IPS DF 6.9 (cell line): ENCODE measurements around the gene LZTR1.

Experiments
- DNase-seq: peaks from one replicate; pipeline ENCODE4 v3.0.0-alpha.2; 2013; ENCODE audit warnings: low read depth, low spot score
- H3K27ac ChIP-seq: one replicate; pipeline ENCODE4 v1.5.1; 2013; ENCODE audit warnings: low read length, control low read depth
- H3K27me3 ChIP-seq: 2 replicates; pipeline ENCODE4 v1.6.1; 2013; ENCODE audit warnings: mild to moderate bottlenecking, low read length; ENCODE audit not compliant: control insufficient read depth, insufficient read depth
- H3K36me3 ChIP-seq: 2 replicates; pipeline ENCODE4 v1.6.1; 2013; ENCODE audit warnings: low read length; ENCODE audit not compliant: control insufficient read depth, insufficient read depth
- H3K4me1 ChIP-seq: 2 replicates; pipeline ENCODE4 v1.6.1; 2013; ENCODE audit warnings: low read length; ENCODE audit not compliant: control insufficient read depth, insufficient read depth
- H3K4me3 ChIP-seq: 2 replicates; pipeline ENCODE4 v1.5.1; 2013; ENCODE audit warnings: mild to moderate bottlenecking, low read length
- H3K9me3 ChIP-seq: 2 replicates; pipeline ENCODE4 v1.6.1; 2013; ENCODE audit warnings: low read length, inconsistent platforms; ENCODE audit not compliant: control insufficient read depth, insufficient read depth
- WGBS: extraction: QIAGEN DNeasy Blood & Tissue Kit; methylation state at CpG from one replicate; pipeline ENCODE4 v1.1.7; 2013; ENCODE audit warnings: mixed read lengths, missing lambda C conversion rate; ENCODE audit not compliant: insufficient read length, insufficient coverage; 5-methylcytosine and 5-hydroxymethylcytosine counted together

The LZTR1 gene

DNA sequence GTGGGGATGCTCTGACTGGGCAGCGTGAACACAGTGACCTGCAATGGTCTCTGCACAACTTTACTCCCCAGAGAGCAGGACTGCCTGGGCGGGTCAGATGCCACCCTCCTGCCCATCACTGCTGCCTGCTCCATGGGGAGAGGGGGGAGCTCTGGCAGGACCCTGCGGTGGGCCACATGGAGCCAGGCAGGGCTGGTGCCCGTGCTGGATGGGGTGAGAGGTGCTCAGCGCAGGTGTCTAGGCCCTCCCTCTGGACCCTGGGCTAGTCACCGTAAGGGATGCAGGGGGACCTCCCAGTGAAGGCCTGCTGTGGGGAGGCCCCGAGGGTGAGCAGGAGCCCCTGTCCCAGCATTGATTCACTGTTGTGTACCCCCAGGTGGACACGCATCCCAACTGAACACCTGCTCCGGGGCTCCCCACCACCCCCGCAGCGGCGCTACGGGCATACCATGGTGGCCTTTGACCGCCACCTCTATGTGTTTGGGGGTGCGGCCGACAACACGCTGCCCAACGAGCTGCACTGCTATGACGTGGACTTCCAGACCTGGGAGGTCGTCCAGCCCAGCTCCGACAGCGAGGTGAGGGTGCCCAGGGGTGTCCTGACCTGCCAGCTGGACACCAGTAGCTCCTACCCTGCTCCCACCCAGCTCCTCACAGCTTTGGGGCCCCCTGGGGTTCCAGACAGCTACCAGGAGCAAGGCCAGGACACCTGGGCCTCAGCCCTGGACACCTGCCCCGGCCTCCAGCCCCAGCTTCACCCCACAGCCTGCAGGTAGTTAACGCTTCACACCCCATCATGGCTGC is 9.4 kb downstream of the LZTR1 start:
- H3K27ac ChIP-seq = no peak overlapping the region
- H3K4me1 ChIP-seq = no peaks in the 10 kb centered on the region
- H3K4me3 ChIP-seq = no peak overlapping the region
- no peaks in the 10 kb centered on the region for H3K9me3 ChIP-seq
- WGBS = no CpG with 5 or more reads among the region's 24 CpGs
- DNase-seq = no peak
- H3K36me3 ChIP-seq = peaks cover 16% of the 10 kb centered on the region
- no peaks in the 10 kb centered on the region for H3K27me3 ChIP-seq

DNA sequence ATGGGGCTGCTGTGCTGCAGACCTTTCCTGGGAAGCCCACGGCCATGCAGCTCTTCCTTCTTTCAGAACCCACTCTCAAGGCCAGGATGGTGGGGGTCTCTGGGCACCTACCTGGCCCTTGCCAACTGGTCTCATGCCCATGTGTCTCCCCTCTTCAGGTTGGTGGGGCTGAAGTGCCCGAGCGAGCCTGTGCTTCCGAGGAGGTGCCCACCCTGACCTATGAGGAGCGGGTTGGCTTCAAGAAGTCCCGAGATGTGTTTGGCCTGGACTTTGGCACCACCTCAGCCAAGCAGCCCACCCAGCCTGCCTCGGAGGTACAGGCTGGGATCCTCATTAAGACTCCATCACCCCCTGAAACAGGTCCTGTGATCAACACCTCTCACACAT is 10.0 kb downstream of the LZTR1 start:
- WGBS = no CpG with 5 or more reads among the region's 7 CpGs
- Histone ChIP-seq H3K27me3 (no peaks in the 10 kb centered on the region), H3K4me3 (no peak overlapping the region), H3K27ac (no peak overlapping the region), H3K4me1 (no peaks in the 10 kb centered on the region; the same call in 1 of the 2 replicates), H3K9me3 (no peaks in the 10 kb centered on the region), H3K36me3 (peaks cover 16% of the 10 kb centered on the region)
- no peak for DNase-seq

DNA sequence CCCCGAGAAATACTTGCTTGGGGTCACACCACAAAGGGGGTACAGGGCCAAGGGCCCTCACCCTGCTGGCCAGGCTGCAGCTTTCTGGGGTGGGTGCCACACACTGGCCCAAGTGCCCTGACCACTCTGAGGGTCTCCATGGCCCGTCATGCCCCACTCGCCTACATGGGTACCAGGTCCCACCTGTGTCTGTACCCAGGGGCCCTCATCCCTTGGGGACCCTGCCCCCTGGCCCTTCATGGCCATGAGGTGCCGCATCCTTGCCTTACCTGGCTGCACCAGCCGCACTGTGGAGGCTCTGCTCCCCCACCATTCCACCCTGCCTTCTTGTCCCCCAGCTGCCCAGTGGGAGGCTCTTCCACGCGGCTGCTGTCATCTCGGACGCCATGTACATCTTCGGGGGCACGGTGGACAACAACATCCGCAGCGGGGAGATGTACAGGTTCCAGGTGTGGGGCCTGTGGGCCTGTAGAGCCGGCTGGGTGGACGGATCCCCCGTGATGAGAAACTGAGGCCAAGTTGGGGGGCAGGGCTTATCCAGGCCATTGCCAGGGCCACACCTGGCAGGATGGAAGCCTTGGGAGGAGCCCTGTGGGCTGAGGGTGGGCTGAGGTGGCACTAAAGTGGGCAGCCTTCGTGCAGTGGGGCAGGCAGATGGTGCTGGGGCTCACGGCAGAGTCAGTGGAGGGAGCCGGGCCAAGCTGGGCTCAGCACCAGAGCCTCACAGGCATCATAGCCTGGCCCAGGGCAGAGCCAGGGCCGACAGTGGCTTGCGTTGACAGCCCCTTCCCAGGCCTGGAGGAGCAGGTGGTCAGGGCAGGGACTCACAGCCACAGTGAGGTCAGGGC is 10.6 kb downstream of the LZTR1 start:
- no peaks in the 10 kb centered on the region for H3K27me3 ChIP-seq
- H3K9me3 ChIP-seq = no peaks in the 10 kb centered on the region
- DNase-seq = no peak
- H3K4me1 ChIP-seq = no peaks in the 10 kb centered on the region; the same call in 1 of the 2 replicates
- H3K36me3 ChIP-seq = peaks cover 16% of the 10 kb centered on the region
- WGBS = no CpG with 5 or more reads among the region's 21 CpGs
- no peak overlapping the region; the same call in 1 of the 2 replicates for H3K4me3 ChIP-seq
- no peak overlapping the region for H3K27ac ChIP-seq

DNA sequence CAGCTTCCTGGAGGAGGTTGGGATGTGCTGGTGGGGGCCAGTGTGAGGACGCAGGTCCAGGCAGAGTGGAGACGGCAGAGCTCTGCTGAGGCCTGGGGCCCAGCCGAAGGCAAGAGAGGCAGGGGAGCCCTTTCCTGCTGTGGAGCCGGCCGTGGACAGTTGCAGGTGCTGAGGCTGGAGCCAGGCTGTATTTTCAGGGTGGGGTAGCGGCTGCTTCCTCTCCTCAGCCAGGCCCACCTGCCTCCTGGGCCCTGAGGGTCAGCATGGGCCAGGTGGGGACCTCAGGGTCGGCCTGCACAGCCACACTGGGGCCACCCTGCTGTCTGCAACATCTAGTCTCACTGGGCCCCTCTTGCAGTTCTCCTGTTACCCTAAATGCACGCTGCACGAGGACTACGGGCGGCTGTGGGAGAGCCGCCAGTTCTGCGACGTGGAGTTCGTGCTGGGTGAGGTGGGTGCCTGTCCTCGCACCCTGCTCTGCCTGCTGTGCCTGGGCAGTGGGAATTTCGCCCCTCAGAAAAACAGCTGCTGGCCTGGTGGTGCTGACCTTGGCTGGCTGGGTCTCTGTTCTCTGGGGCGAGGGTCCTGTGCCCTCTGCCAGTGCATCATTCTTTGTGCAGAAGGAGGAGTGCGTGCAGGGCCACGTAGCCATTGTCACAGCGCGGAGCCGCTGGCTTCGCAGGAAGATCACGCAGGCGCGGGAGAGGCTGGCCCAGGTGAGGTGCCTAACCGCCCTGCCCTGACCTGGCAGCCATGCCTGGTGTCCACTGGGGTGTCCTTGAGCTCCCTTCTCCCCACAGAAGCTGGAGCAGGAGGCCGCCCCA is 11.4 kb downstream of the LZTR1 start:
- H3K4me3 ChIP-seq = no peak overlapping the region; the same call in 1 of the 2 replicates
- no peaks in the 10 kb centered on the region for H3K9me3 ChIP-seq
- no peak for DNase-seq
- no peaks in the 10 kb centered on the region; the same call in 1 of the 2 replicates for H3K4me1 ChIP-seq
- no peak overlapping the region for H3K27ac ChIP-seq
- no CpG with 5 or more reads among the region's 29 CpGs for WGBS
- peaks cover 16% of the 10 kb centered on the region for H3K36me3 ChIP-seq
- no peaks in the 10 kb centered on the region for H3K27me3 ChIP-seq

DNA sequence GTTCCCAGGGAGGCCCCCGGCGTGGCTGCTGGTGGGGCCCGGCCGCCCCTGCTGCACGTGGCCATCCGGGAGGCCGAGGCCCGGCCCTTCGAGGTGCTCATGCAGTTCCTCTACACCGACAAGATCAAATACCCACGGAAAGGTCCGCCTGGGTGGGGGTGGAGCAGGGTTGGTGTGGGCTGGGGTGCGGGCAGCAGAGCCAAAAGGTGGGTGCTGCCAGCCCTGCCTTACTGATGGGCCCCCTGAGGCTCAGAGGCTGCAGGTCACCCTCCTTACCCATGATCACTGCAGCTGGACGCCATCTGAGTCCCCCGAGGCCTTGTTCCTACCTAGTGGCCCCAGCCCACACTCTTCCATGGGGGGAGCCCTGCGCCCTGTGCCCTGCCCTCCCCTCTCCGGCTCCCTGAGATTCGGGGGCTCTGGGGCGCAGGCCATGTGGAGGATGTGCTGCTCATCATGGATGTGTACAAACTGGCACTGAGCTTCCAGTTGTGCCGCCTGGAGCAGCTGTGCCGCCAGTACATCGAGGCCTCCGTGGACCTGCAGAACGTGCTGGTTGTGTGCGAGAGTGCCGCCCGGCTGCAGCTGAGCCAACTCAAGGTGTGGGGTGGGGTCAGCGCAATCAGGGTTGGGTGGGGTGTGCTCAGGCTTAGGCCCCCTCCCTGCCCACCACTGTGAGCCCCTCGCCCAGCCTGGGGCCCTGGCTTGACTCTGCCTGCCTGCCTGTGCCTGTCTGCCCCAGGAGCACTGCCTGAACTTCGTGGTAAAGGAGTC is 12.2 kb downstream of the LZTR1 start:
- Histone ChIP-seq H3K27ac (no peak overlapping the region), H3K27me3 (no peaks in the 10 kb centered on the region), H3K4me3 (no peak overlapping the region), H3K36me3 (peaks cover 17% of the 10 kb centered on the region), H3K9me3 (no peaks in the 10 kb centered on the region), H3K4me1 (no peaks in the 10 kb centered on the region; the same call in 1 of the 2 replicates)
- no peak for DNase-seq
- no CpG with 5 or more reads among the region's 30 CpGs for WGBS

DNA sequence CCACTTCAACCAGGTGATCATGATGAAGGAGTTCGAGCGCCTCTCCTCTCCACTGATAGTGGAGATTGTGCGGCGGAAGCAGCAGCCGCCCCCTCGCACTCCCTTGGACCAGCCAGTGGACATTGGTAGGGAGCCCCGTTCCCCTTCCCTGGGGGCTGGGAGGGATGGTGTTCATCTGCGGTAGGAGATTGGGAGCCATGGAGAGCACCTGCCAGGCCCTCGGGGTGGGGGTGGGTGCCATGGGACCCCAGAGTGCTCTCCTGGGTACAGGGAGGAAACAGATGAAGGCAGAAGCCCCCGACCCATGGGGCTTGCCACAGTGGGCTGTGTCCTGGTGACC is 12.8 kb downstream of the LZTR1 start:
- Histone ChIP-seq H3K27ac (no peak overlapping the region), H3K9me3 (no peaks in the 10 kb centered on the region), H3K27me3 (no peaks in the 10 kb centered on the region), H3K4me3 (no peak overlapping the region), H3K4me1 (no peaks in the 10 kb centered on the region; the same call in 1 of the 2 replicates), H3K36me3 (peaks cover 23% of the 10 kb centered on the region)
- WGBS = no CpG with 5 or more reads among the region's 10 CpGs
- DNase-seq = no peak

DNA sequence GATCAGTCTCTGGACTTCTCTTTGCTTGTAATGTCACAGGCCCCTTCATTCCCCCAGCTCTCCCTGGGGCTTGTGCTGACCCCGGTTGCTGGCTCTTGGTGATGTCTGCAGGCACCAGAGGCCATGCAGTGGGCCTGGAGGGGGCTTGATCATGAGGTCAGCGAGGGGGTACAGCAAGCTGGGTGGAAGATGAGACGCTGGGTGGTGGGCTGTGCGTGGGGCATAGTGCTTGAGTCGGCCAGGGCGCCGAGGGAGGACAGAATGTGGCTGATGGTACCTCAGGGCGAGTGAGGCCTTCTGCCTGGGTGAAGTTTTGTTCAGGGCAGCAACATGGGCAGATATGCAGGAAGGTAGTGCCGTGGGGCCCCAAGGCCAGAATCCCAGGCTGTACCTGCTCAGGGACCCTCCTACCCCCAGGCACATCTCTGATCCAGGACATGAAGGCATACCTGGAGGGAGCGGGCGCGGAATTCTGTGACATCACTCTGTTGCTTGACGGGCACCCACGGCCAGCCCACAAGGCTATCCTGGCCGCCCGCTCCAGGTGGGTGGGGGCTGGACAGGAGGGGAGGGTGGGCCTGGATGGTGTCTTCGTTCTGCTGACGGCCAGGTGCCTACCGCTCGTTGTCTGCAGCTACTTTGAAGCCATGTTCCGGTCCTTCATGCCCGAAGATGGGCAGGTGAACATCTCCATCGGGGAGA is 13.4 kb downstream of the LZTR1 start:
- H3K9me3 ChIP-seq = no peaks in the 10 kb centered on the region
- H3K27me3 ChIP-seq = no peaks in the 10 kb centered on the region
- H3K4me1 ChIP-seq = no peaks in the 10 kb centered on the region; the same call in 1 of the 2 replicates
- H3K27ac ChIP-seq = no peak overlapping the region
- no peak overlapping the region for H3K4me3 ChIP-seq
- peaks cover 24% of the 10 kb centered on the region for H3K36me3 ChIP-seq
- DNase-seq = no peak
- no CpG with 5 or more reads among the region's 23 CpGs for WGBS

DNA sequence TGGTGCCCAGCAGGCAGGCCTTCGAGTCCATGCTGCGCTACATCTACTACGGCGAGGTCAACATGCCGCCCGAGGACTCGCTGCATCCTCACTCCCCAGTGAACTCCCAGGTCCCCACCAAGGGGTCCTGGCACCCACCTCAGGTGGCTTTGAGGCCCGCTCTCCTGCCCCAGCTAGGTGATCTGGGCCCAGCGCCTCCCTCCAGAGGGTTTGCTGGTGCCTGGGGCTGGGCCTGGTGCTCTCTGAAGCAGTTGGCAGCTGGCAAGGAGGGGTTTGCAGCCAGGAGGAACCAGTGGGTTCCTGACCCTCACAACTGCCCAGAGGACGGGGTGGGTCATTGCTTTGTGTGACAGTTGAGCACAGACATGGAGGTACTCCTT is 13.9 kb downstream of the LZTR1 start:
- peaks cover 2% of the 10 kb centered on the region for H3K4me1 ChIP-seq
- H3K27ac ChIP-seq = no peak overlapping the region
- peaks cover 24% of the 10 kb centered on the region for H3K36me3 ChIP-seq
- no peaks in the 10 kb centered on the region for H3K27me3 ChIP-seq
- DNase-seq = no peak
- no CpG with 5 or more reads among the region's 10 CpGs for WGBS
- no peaks in the 10 kb centered on the region for H3K9me3 ChIP-seq
- no peak overlapping the region for H3K4me3 ChIP-seq

DNA sequence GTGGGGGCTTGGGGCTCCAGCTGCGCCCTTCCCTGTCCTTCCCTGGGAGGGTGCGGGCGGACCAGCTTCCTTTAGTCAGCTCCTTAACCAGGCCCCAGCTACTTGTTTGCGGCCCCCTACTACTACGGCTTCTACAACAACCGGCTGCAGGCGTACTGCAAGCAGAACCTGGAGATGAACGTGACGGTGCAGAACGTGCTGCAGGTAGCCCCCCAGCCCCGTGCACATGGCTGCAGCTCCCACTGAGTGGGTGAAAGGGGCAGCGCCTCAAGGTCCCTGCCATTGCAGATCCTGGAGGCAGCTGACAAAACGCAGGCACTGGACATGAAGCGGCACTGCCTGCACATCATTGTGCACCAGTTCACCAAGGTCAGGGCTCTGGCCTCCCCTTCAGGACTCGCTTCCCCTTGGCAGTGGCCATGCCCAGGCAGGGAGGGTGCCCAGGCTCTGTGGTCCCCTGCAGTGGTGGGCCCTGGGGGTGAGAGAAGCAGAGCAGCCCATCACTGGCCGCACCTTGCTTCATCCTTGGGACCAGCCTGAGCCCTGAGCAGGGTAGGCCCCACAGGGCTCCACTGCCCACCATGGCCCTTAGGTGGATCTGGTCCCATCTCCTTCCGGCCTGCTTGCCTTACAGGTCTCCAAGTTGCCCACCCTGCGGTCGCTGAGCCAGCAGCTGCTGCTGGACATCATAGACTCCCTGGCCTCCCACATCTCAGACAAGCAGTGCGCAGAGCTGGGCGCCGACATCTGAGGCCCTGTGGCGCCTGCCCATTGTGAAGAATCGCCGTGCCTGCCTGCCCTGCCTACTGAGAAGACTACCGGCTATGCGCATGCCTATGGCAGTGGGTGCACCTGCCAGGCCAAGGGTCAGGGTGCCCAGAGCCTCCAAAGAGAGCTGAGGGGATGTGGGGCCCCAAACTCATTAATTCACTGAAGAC is 14.8 kb downstream of the LZTR1 start:
- Histone ChIP-seq H3K9me3 (no peaks in the 10 kb centered on the region), H3K36me3 (peaks cover 19% of the 10 kb centered on the region), H3K4me3 (no peak overlapping the region), H3K27me3 (no peaks in the 10 kb centered on the region), H3K4me1 (peaks cover 2% of the 10 kb centered on the region), H3K27ac (no peak overlapping the region)
- no peak for DNase-seq
- WGBS = no CpG with 5 or more reads among the region's 27 CpGs
